ENCODE measurements around the gene TINAG.

Gene TINAG

GRCh38 chr6:54308289-54308985, at the start of gene TINAG:
Gene TINAG, plus strand, starts transcription at chr6:54308441. Its CDS starts 110 bp downstream, at chr6:54308551.
- DNase-seq, result no peak

- DNase-seq, result no peak
Measured at GRCh38 chr6:54260025-54260424, 48.2 kb upstream of the TINAG start.

GRCh38 chr6:54262499-54262898, 45.7 kb upstream of the TINAG start:
- DNase-seq, result no peak

- DNase-seq, result no peak
Measured at GRCh38 chr6:54262971-54263370, 45.3 kb upstream of the TINAG start.

- no peak for DNase-seq
Measured at GRCh38 chr6:54264581-54265272, 43.5 kb upstream of the TINAG start.

- DNase-seq, result no peak
Measured at GRCh38 chr6:54266400-54266923, 41.8 kb upstream of the TINAG start.

GRCh38 chr6:54267798-54268197, 40.4 kb upstream of the TINAG start:
- DNase-seq, result no peak

GRCh38 chr6:54273214-54273820, 34.9 kb upstream of the TINAG start:
- DNase-seq, result no peak

- no peak for DNase-seq
Measured at GRCh38 chr6:54274383-54274782, 33.9 kb upstream of the TINAG start.

GRCh38 chr6:54282186-54282585, 26.1 kb upstream of the TINAG start:
- no peak for DNase-seq

- no peak for DNase-seq
Measured at GRCh38 chr6:54284161-54284860, 23.9 kb upstream of the TINAG start.

- no peak for DNase-seq
Measured at GRCh38 chr6:54285595-54285994, 22.6 kb upstream of the TINAG start.

GRCh38 chr6:54286141-54286540, 22.1 kb upstream of the TINAG start:
- DNase-seq, result no peak

GRCh38 chr6:54288474-54288873, 19.8 kb upstream of the TINAG start:
- DNase-seq, result no peak

GRCh38 chr6:54289426-54289825, 18.8 kb upstream of the TINAG start:
- DNase-seq, result no peak

GRCh38 chr6:54291146-54291545, 17.1 kb upstream of the TINAG start:
- DNase-seq, result no peak

GRCh38 chr6:54291738-54292137, 16.5 kb upstream of the TINAG start:
- DNase-seq, result no peak

- DNase-seq, result no peak
Measured at GRCh38 chr6:54294965-54295532, 13.2 kb upstream of the TINAG start.

GRCh38 chr6:54299542-54300269, 8.5 kb upstream of the TINAG start:
- DNase-seq, result no peak

GRCh38 chr6:54301770-54302169, 6.5 kb upstream of the TINAG start:
- no peak for DNase-seq

GRCh38 chr6:54307439-54307910, 766 bp upstream of the TINAG start:
- no peak for DNase-seq

- DNase-seq, result no peak
Measured at GRCh38 chr6:54308986-54309315, 710 bp downstream of the TINAG start.
